Adipose tissue (tissue), 3 donors: ENCODE results near the gene VSX1. TPM values are rescaled to one million over a fixed set of nuclear protein-coding genes. Genes with fewer than 3 reads are reported as not detected.
A peak's percentile ranks its signal among the peaks of the same experiment; 100 is the strongest.

Source experiments
- H3K27ac ChIP-seq: one replicate; pipeline ENCODE4 v1.5.1; 2013; ENCODE audit warnings: low read depth, low read length
- WGBS, 3 donors: extraction: QIAGEN DNeasy Blood & Tissue Kit; methylation state at CpG; one replicate each; pipeline ENCODE4 v1.1.7; 2013; 5-methylcytosine and 5-hydroxymethylcytosine counted together
- polyA plus RNA-seq, 3 donors: library from polyadenylated mRNA; stranded (reverse); fragments of 200-250 nt; gene quantifications; one replicate each; pipeline ENCODE4 v1.2.3, GENCODE V29; 2013
- donor health status: healthy with polysubstance abuse.
- donor health status: Bipolar disorder and iron deficiency.
- donor health status: healthy.

Gene VSX1
- polyA plus RNA-seq, 3 donors, result 0.24 TPM; not detected in 2

- WGBS, 3 donors, result 0 to 2% (median 1%) methylated on average over 41 to 56 of the region's 56 CpGs
- peak within 1 kb of the TSS; percentile 13 for H3K27ac ChIP-seq
Observed at GRCh38 chr20:25058051-25058846, 23.7 kb downstream of the VSX1 start, which contains the start of gene ACSS1. TSS of gene ACSS1 (minus strand) at chr20:25058139. CDS start at chr20:25058102, 37 bp downstream.

- H3K27ac ChIP-seq, result peak overlapping the region; percentile 13
- WGBS, 3 donors, result 0 to 1% (median 1%) methylated on average over 80 to 86 of the region's 86 CpGs
Observed at GRCh38 chr20:25057234-25058050, 24.5 kb downstream of the VSX1 start.

GRCh38 chr20:25056690-25057233, 25.2 kb downstream of the VSX1 start:
- WGBS, 3 donors, result 2 to 10% (median 7%) methylated on average over 23 to 24 of the region's 24 CpGs
- no peak overlapping the region for H3K27ac ChIP-seq

- WGBS, 3 donors, result 33 to 76% (median 73%) methylated on average over 8 of the region's 8 CpGs
Observed at GRCh38 chr20:25055711-25056495, 26.0 kb downstream of the VSX1 start.

GRCh38 chr20:25054995-25055629, 26.8 kb downstream of the VSX1 start:
- 60 to 77% (median 69%) methylated on average over 10 of the region's 10 CpGs for WGBS, 3 donors
- H3K27ac ChIP-seq, result no peak overlapping the region

More at GRCh38 chr20:25055711-25056495, 26.0 kb downstream of the VSX1 start:
- no peak overlapping the region for H3K27ac ChIP-seq

GRCh38 chr20:25054096-25054820, 27.7 kb downstream of the VSX1 start:
- WGBS, 3 donors, result 29 to 73% (median 65%) methylated on average over 3 of the region's 3 CpGs
- peak overlapping the region; percentile 32 for H3K27ac ChIP-seq

- H3K27ac ChIP-seq, result no peak overlapping the region
- WGBS, 3 donors, result 12 to 24% (median 14%) methylated on average over 11 of the region's 11 CpGs
Observed at GRCh38 chr20:25053255-25054031, 28.5 kb downstream of the VSX1 start.

GRCh38 chr20:25052255-25053194, 29.4 kb downstream of the VSX1 start:
- 70 to 79% (median 75%) methylated on average over 16 of the region's 16 CpGs for WGBS, 3 donors
- H3K27ac ChIP-seq, result no peak overlapping the region

GRCh38 chr20:25051386-25052155, 30.4 kb downstream of the VSX1 start:
- no peak overlapping the region for H3K27ac ChIP-seq
- 94 to 96% (median 95%) methylated on average over 7 of the region's 7 CpGs for WGBS, 3 donors

- 73 to 95% (median 93%) methylated on average over 17 of the region's 17 CpGs for WGBS, 3 donors
- H3K27ac ChIP-seq, result no peak overlapping the region
Observed at GRCh38 chr20:25050501-25051350, 31.2 kb downstream of the VSX1 start.

- no peak overlapping the region for H3K27ac ChIP-seq
Observed at GRCh38 chr20:25050082-25050481, 31.9 kb downstream of the VSX1 start.

GRCh38 chr20:25049261-25050060, 32.5 kb downstream of the VSX1 start:
- H3K27ac ChIP-seq, result no peak overlapping the region
- 47 to 86% (median 79%) methylated on average over 16 of the region's 16 CpGs for WGBS, 3 donors

More at GRCh38 chr20:25050082-25050481, 31.9 kb downstream of the VSX1 start:
- WGBS, 3 donors, result 42 to 84% (median 82%) methylated on average over 7 of the region's 7 CpGs

GRCh38 chr20:25048519-25048952, 33.4 kb downstream of the VSX1 start:
- 36 to 56% (median 48%) methylated on average over 8 of the region's 8 CpGs for WGBS, 3 donors
- no peak overlapping the region for H3K27ac ChIP-seq
